A673 (cell line): ENCODE data around the gene RPP25L. TPM values are rescaled to one million over a fixed set of nuclear protein-coding genes. Genes with fewer than 3 reads are reported as not detected.

ENCODE experiments used
- BruUV-seq: library from RNA; stranded (reverse); fragments of 400-500 nt; replicated peaks from 2 replicates; lab custom pipeline; 2021; lab: Mats Ljungman, UMichigan
- CTCF ChIA-PET: fragments of 300-600 bp; sonication (Branson Sonifier 250); formaldehyde crosslinking; loops from one replicate; lab custom pipeline; 2022; ENCODE audit warnings: antibody characterized with exemption; lab: Charles Lee
- POLR2A ChIA-PET: fragments of 300-600 bp; sonication (Branson Sonifier 250); formaldehyde crosslinking; loops from one replicate; lab custom pipeline; 2022; ENCODE audit warnings: antibody characterized with exemption; ENCODE audit not compliant: low non-redundant PET; lab: Charles Lee
- DNase-seq: peaks from one replicate; pipeline ENCODE4 v3.0.0-alpha.2; 2015; ENCODE audit warnings: low spot score
- H3K27ac ChIP-seq: fragments of 200-600 bp; sonication (generic); 2 replicates; pipeline ENCODE4 v1.5.1; 2016; ENCODE audit warnings: mixed run types, low read depth, mild to moderate bottlenecking, mixed read lengths, antibody characterized with exemption, low read length; ENCODE audit not compliant: poor library complexity, severe bottlenecking
- H3K27me3 ChIP-seq: fragments of 200-600 bp; sonication (generic); replicated peaks from 2 replicates; pipeline ENCODE4 v1.6.1; 2017; ENCODE audit warnings: mixed run types, low read depth, mild to moderate bottlenecking, mixed read lengths, antibody characterized with exemption, low read length; ENCODE audit not compliant: insufficient read depth, poor library complexity
- H3K36me3 ChIP-seq: fragments of 200-600 bp; sonication (generic); 2 replicates; pipeline ENCODE4 v1.6.1; 2016; ENCODE audit warnings: mixed run types, mild to moderate bottlenecking, mixed read lengths, antibody characterized with exemption, low read length; ENCODE audit not compliant: insufficient read depth, poor library complexity, severe bottlenecking
- H3K4me1 ChIP-seq: fragments of 200-600 bp; sonication (generic); 2 replicates; pipeline ENCODE4 v1.6.1; 2017; ENCODE audit warnings: mixed run types, mild to moderate bottlenecking, mixed read lengths, antibody characterized with exemption, low read length; ENCODE audit not compliant: insufficient read depth, poor library complexity, severe bottlenecking
- H3K4me3 ChIP-seq: fragments of 200-600 bp; sonication (generic); 2 replicates; pipeline ENCODE4 v1.5.1; 2016; ENCODE audit warnings: low read depth, mixed run types, mild to moderate bottlenecking, mixed read lengths, low read length; ENCODE audit not compliant: poor library complexity, severe bottlenecking
- H3K9me3 ChIP-seq: fragments of 200-600 bp; sonication (generic); 2 replicates; pipeline ENCODE4 v1.6.1; 2016; ENCODE audit warnings: mixed run types, low read depth, mild to moderate bottlenecking, mixed read lengths, antibody characterized with exemption, low read length; ENCODE audit not compliant: poor library complexity, severe bottlenecking
- EZH2 ChIP-seq: fragments of 200-600 bp; sonication (generic); IDR thresholded peaks from 2 replicates; pipeline ENCODE4 v1.6.1; 2017; ENCODE audit warnings: borderline replicate concordance, low read depth, mild to moderate bottlenecking, mixed read lengths, antibody characterized with exemption, low read length; ENCODE audit not compliant: poor library complexity, severe bottlenecking
- intact Hi-C: fragments of 100-400 bp; cut with micrococcal nuclease; formaldehyde crosslinking; loops from one replicate; pipeline ENCODE4 v1.10.0; 2022; ENCODE audit not compliant: unreplicated experiment
- total RNA-seq: library from RNA; stranded (reverse); gene quantifications from 2 replicates; pipeline ENCODE4 v1.2.3, GENCODE V29; 2021
- TF ChIP-seq, protein P1 (sequence below): fragments of 300-800, 200-600 bp; sonication (generic); conservative IDR thresholded peaks from 2 replicates; pipeline ENCODE4 v1.5.1; 2017; ENCODE audit warnings: low read depth, mild to moderate bottlenecking, antibody characterized with exemption, low read length, moderate library complexity, mixed read lengths

The RPP25L gene
- total RNA-seq, 1 experiment from 2014 or later = 19.7 TPM

DNA sequence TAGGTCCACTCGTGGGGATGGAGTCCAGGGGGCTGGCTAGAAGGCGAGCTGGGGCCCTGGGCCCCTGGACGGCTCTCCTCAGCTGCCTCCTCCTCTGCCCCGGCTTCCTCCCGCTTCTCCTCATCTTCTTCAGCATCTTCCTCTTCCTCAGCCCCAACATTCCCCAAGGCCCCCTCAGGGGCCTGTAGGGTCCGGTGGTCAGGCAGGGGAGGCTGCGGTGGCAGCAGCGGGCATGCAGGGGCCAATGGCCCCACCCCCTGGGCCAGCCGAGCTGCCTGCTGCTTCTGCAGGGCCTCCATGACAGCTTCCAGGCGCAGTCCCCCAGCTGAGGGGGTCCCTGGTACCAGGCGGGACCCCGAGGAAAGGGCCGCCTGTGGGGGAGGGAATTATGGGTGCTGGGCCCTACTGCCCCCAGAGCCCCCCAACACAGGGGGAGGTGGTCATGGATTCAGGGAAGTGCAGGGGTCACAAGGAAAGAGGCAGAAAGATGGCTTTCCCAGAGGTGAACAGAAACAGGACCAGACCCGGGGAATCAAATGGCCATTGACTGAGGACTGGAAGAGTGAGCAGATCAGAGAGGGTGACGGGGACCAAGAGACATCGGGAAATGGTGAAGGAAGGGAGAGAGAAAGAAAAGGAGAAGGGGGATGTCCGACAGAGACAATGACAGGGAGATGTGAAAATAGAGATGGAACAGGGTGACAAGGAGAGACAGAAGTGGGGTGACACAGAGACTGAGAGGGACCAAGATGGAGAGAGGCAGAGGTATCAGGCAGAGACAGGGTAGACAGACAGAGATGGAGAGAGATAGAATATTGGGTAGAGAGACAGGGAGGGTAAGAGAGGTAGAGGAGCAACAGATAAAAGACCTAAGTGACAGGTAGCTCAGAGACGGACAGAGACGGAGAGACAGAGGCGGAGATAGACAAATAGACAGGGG, 16.1 kb upstream of the RPP25L start:
- POLR2A ChIA-PET = no interaction called here
- Histone ChIP-seq H3K36me3 (no peaks in the 10 kb centered on the region), H3K4me1 (peaks cover 7% of the 10 kb centered on the region), H3K4me3 (no peak overlapping the region), H3K27me3 (peaks cover 74% of the 10 kb centered on the region), H3K9me3 (no peaks in the 10 kb centered on the region), H3K27ac (no peak overlapping the region)
- intact Hi-C loops = no loop called here
- DNase-seq = no peak
- TF ChIP-seq, protein P1, sequence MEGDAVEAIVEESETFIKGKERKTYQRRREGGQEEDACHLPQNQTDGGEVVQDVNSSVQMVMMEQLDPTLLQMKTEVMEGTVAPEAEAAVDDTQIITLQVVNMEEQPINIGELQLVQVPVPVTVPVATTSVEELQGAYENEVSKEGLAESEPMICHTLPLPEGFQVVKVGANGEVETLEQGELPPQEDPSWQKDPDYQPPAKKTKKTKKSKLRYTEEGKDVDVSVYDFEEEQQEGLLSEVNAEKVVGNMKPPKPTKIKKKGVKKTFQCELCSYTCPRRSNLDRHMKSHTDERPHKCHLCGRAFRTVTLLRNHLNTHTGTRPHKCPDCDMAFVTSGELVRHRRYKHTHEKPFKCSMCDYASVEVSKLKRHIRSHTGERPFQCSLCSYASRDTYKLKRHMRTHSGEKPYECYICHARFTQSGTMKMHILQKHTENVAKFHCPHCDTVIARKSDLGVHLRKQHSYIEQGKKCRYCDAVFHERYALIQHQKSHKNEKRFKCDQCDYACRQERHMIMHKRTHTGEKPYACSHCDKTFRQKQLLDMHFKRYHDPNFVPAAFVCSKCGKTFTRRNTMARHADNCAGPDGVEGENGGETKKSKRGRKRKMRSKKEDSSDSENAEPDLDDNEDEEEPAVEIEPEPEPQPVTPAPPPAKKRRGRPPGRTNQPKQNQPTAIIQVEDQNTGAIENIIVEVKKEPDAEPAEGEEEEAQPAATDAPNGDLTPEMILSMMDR = no peak
- TF ChIP-seq EZH2 = peak; percentile 87
- CTCF ChIA-PET = no interaction called here
- no TSS peak for BruUV-seq

DNA sequence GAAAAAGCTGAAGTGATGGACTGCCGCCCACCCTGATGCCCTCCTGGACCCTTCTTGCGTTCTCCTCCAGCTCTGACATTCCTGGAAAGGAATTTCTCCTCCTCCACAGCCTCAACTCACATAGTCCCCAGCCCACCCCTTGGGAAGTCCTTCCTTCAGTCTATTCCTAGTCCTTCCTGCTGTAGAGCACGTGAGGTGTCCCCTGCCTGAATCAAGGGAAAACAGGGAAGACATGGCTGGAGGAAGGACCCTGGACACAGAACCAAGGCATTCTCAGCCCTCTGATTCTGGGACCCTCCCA, 13.2 kb upstream of the RPP25L start:
- intact Hi-C loops = no loop called here
- no peak overlapping the region for H3K27ac ChIP-seq
- H3K27me3 ChIP-seq = peaks cover 64% of the 10 kb centered on the region
- no peak for TF ChIP-seq EZH2
- TF ChIP-seq, protein P1 = no peak
- H3K36me3 ChIP-seq = no peaks in the 10 kb centered on the region
- BruUV-seq = no TSS peak
- DNase-seq = no peak
- ChIA-PET POLR2A (no interaction called here), CTCF (interaction anchor here (1.9 kb wide), 1 partner anchor 9 kb away, joined by 4 read pairs; no protein-coding TSS in a partner anchor)
- no peak overlapping the region for H3K4me3 ChIP-seq
- no peaks in the 10 kb centered on the region for H3K9me3 ChIP-seq
- H3K4me1 ChIP-seq = peaks cover 7% of the 10 kb centered on the region

DNA sequence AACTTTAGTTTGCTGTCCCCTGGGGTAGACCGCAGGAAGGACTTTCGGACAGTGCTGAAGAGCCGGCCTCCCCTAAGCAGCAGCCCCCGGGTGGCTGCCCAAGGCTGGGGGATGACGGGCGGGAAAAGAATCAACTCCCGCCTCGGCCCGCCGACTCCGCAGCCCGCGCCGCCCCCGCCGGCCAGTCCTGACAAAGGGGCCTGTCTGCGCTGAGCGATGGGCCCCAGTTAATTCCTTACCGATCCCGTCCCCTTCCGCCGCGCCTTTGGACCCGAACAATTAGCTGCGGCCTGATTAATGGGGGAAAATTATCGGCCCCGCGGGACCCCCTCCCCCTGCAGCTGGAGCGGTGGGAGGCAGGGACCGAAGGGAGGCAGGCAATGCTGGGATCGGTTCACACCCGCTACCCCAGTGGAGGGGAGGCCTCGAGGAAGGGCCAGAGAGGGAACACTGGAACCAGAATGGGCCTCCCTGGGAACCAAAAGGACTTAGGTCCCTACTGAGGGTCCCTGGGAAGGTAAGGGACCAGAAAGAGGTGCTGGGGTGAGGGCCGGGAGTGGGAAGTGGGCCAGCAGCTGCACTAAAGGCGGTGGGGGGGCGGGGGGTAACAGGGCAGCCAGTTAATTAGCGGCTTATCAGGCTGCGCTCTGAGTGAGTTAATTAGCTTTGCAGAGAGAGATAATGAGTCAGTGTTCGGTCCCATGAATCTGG, 12.7 kb upstream of the RPP25L start:
- Histone ChIP-seq H3K36me3 (no peaks in the 10 kb centered on the region), H3K27ac (no peak overlapping the region), H3K4me1 (peaks cover 8% of the 10 kb centered on the region), H3K9me3 (no peaks in the 10 kb centered on the region), H3K27me3 (peaks cover 59% of the 10 kb centered on the region), H3K4me3 (no peak overlapping the region)
- TF ChIP-seq, protein P1 = no peak
- peak; percentile 46 for TF ChIP-seq EZH2
- CTCF ChIA-PET = interaction anchor here (1.9 kb wide), 1 partner anchor 9 kb away, joined by 4 read pairs; no protein-coding TSS in a partner anchor
- intact Hi-C loops = no loop called here
- no peak for DNase-seq
- POLR2A ChIA-PET = no interaction called here
- BruUV-seq = no TSS peak
